Kidney (tissue), 14 donors: ENCODE measurements around the gene TEX264. TPM values are rescaled to one million over a fixed set of nuclear protein-coding genes. Genes with fewer than 3 reads are reported as not detected.

Source experiments
- DNase-seq, 5 donors: peaks; one replicate each; pipeline ENCODE4 v3.0.0-alpha.2; 2013 to 2020
- FAIRE-seq: peaks from 2 replicates; lab custom pipeline; 2012; peaks lifted over from hg19 to GRCh38; lab: Jason Lieb, UNC
- H3K27ac ChIP-seq, 2 donors: one replicate each; pipeline ENCODE4 v1.7.0; 2013; ENCODE audit warnings: low read depth in 2 of 2, low read length in 2 of 2, inconsistent platforms in 1 of 2
- H3K27me3 ChIP-seq: one replicate; pipeline ENCODE4 v1.7.1; 2013; ENCODE audit warnings: low read length, inconsistent platforms; ENCODE audit not compliant: control insufficient read depth, insufficient read depth
- H3K36me3 ChIP-seq, 3 donors: one replicate each; pipeline versions ENCODE4 v1.7.0 to v1.7.1; 2013; ENCODE audit warnings: low read length in 3 of 3, control low read depth in 1 of 3, inconsistent platforms in 1 of 3; ENCODE audit not compliant: insufficient read depth in 3 of 3, control insufficient read depth in 2 of 3
- H3K4me1 ChIP-seq, 3 donors: one replicate each; pipeline versions ENCODE4 v1.7.0 to v1.7.1; 2013; ENCODE audit warnings: low read length in 3 of 3, inconsistent platforms in 1 of 3, low read depth in 1 of 3; ENCODE audit not compliant: control insufficient read depth in 2 of 3, insufficient read depth in 2 of 3
- H3K4me3 ChIP-seq, 3 donors: one replicate each; pipeline versions ENCODE4 v1.7.0 to v1.8.1; 2013; ENCODE audit warnings: low read length in 3 of 3, control low read depth in 1 of 3, inconsistent platforms in 1 of 3
- H3K9ac ChIP-seq, 3 donors: one replicate each; pipeline versions ENCODE4 v1.7.0 to v1.7.1; 2013; ENCODE audit warnings: low read length in 3 of 3, control low read depth in 1 of 3, inconsistent platforms in 1 of 3
- H3K9me3 ChIP-seq, 3 donors: one replicate each; pipeline versions ENCODE4 v1.7.0 to v1.7.1; 2013; ENCODE audit warnings: low read length in 3 of 3, control low read depth in 1 of 3, inconsistent platforms in 1 of 3; ENCODE audit not compliant: control insufficient read depth in 2 of 3, insufficient read depth in 1 of 3
- CTCF ChIP-seq: IDR thresholded peaks from 3 replicates; pipeline ENCODE4 v1.5.1; 2012; ENCODE audit warnings: mild to moderate bottlenecking, moderate library complexity, borderline replicate concordance; ENCODE audit not compliant: insufficient read depth; ENCODE audit errors: extremely low read depth
- intact Hi-C: fragments of 100-400 bp; cut with DNase I; formaldehyde crosslinking; loops from one replicate; pipeline ENCODE4 v1.11.1; 2022
- polyA plus RNA-seq: library from polyadenylated mRNA; stranded (reverse); fragments of 350-450 nt; fragmentation: Illumina TruSeq; extraction: RNeasy Lipid Tissue Mini Kit (QIAGEN cat#74804); gene quantifications from one replicate; pipeline ENCODE4 v1.2.3, GENCODE V29; 2014; ENCODE audit warnings: low read depth, low replicate concordance; ENCODE audit not compliant: insufficient read depth
- total RNA-seq: library from RNA; stranded (reverse); fragmentation: NEBNext Ultra II Directional; extraction: Animal tissue kit (Norgen Biotek cat#: 25700); gene quantifications from one replicate; pipeline ENCODE4 v1.2.1, GENCODE V29; 2021
- donor health status: control.
- donor health status: control.
- donor health status: control.
- donor health status: control.
- donor health status: control.
- donor health status: DM: yes; HTN: yes; CAD: no.
- donor health status: Normal renal cell carcinoma (clear cell type).

The TEX264 gene
- total and polyA plus RNA-seq, 2 donors from 2014 or later: 68.0 to 208 TPM

GRCh38 chr3:51716805-51717204 is 45.8 kb downstream of the TEX264 start:
- Histone ChIP-seq H3K4me1 (no peaks in the 10 kb centered on the region), H3K36me3 (no peaks in the 10 kb centered on the region), H3K27me3 (no peaks in the 10 kb centered on the region), H3K9me3 (no peaks in the 10 kb centered on the region), H3K27ac (no peak overlapping the region), H3K4me3 (no peak overlapping the region), H3K9ac (no peak overlapping the region)
- DNase-seq (no peak), FAIRE-seq (no peak)
- TF ChIP-seq CTCF: no peak
- intact Hi-C loops: no loop called here

GRCh38 chr3:51717446-51717845 is 46.4 kb downstream of the TEX264 start:
- Histone ChIP-seq H3K4me1 (no peaks in the 10 kb centered on the region), H3K9ac (no peak overlapping the region), H3K27ac (no peak overlapping the region), H3K36me3 (no peaks in the 10 kb centered on the region), H3K4me3 (no peak overlapping the region), H3K27me3 (no peaks in the 10 kb centered on the region), H3K9me3 (no peaks in the 10 kb centered on the region)
- no peak for TF ChIP-seq CTCF
- DNase-seq (no peak), FAIRE-seq (no peak)
- intact Hi-C loops: no loop called here

- no peak overlapping the region for H3K27ac ChIP-seq
- intact Hi-C loops: no loop called here
- DNase-seq: no peak
- TF ChIP-seq CTCF: no peak
- H3K4me1 ChIP-seq: no peaks in the 10 kb centered on the region
- H3K4me3 ChIP-seq: no peak overlapping the region
- no peaks in the 10 kb centered on the region for H3K36me3 ChIP-seq
- H3K9ac ChIP-seq: no peak overlapping the region
- no peaks in the 10 kb centered on the region for H3K9me3 ChIP-seq
- H3K27me3 ChIP-seq: no peaks in the 10 kb centered on the region
- FAIRE-seq: no peak
These were observed 46.9 kb downstream of the TEX264 start for GRCh38 chr3:51717947-51718346.
